H9 (cell line): ENCODE measurements around the gene SLC22A3. TPM values are rescaled to one million over a fixed set of nuclear protein-coding genes. Genes with fewer than 3 reads are reported as not detected.

Experiments
- DNase-seq: peaks from one replicate; pipeline ENCODE4 v3.0.0-alpha.2; 2017
- H2AFZ ChIP-seq: one replicate; pipeline ENCODE4 v1.6.1; 2013; ENCODE audit warnings: mild to moderate bottlenecking, low read length, control low read depth, moderate library complexity
- H2AK5ac ChIP-seq: 2 replicates; pipeline ENCODE4 v1.6.1; 2013; ENCODE audit warnings: low read length, control low read depth, mixed read lengths; ENCODE audit not compliant: insufficient read length
- H2BK120ac ChIP-seq: one replicate; pipeline ENCODE4 v1.6.1; 2013; ENCODE audit warnings: low read depth, mild to moderate bottlenecking, low read length, control low read depth, inconsistent platforms; ENCODE audit not compliant: poor library complexity, severe bottlenecking
- H2BK12ac ChIP-seq: 2 replicates; pipeline ENCODE4 v1.6.1; 2013; ENCODE audit warnings: low read length, control low read depth, mixed read lengths, low read depth; ENCODE audit not compliant: insufficient read length
- H2BK15ac ChIP-seq: 2 replicates; pipeline ENCODE4 v1.6.1; 2013; ENCODE audit warnings: low read depth, low read length, control low read depth
- H2BK20ac ChIP-seq: one replicate; pipeline ENCODE4 v1.6.1; 2013; ENCODE audit warnings: low read depth, mild to moderate bottlenecking, low read length, control low read depth, inconsistent platforms; ENCODE audit not compliant: poor library complexity, severe bottlenecking
- H2BK5ac ChIP-seq: 2 replicates; pipeline ENCODE4 v1.6.1; 2013; ENCODE audit warnings: low read length, control low read depth, mixed read lengths; ENCODE audit not compliant: insufficient read length
- H3K14ac ChIP-seq: 2 replicates; pipeline ENCODE4 v1.6.1; 2013; ENCODE audit warnings: low read length, control low read depth; ENCODE audit not compliant: insufficient read depth
- H3K18ac ChIP-seq: 2 replicates; pipeline ENCODE4 v1.6.1; 2013; ENCODE audit warnings: low read depth, mild to moderate bottlenecking, mixed read lengths, low read length, control low read depth; ENCODE audit not compliant: insufficient read length
- H3K23ac ChIP-seq: 2 replicates; pipeline ENCODE4 v1.6.1; 2013; ENCODE audit warnings: low read length, control low read depth, mixed read lengths, low read depth; ENCODE audit not compliant: insufficient read length
- H3K23me2 ChIP-seq: 2 replicates; pipeline ENCODE4 v1.6.1; 2013; ENCODE audit warnings: low read depth, mild to moderate bottlenecking, mixed read lengths, low read length, control low read depth; ENCODE audit not compliant: insufficient read length, poor library complexity, severe bottlenecking
- H3K27ac ChIP-seq: 2 replicates; pipeline ENCODE4 v1.5.1; 2013; ENCODE audit warnings: low read length, control low read depth, mixed read lengths, low read depth; ENCODE audit not compliant: insufficient read length
- H3K27me3 ChIP-seq: 2 replicates; pipeline ENCODE4 v1.6.1; 2013; ENCODE audit warnings: low read length, control low read depth, inconsistent platforms; ENCODE audit not compliant: insufficient read depth
- H3K4ac ChIP-seq: 2 replicates; pipeline ENCODE4 v1.6.1; 2013; ENCODE audit warnings: low read depth, mild to moderate bottlenecking, control low read depth, inconsistent platforms, low read length, moderate library complexity
- H3K4me1 ChIP-seq: 2 replicates; pipeline ENCODE4 v1.6.1; 2013; ENCODE audit warnings: low read length, control low read depth, inconsistent platforms; ENCODE audit not compliant: insufficient read depth
- H3K4me2 ChIP-seq: 2 replicates; pipeline ENCODE4 v1.6.1; 2013; ENCODE audit warnings: low read length, control low read depth, mixed read lengths; ENCODE audit not compliant: insufficient read length, insufficient read depth
- H3K56ac ChIP-seq: 2 replicates; pipeline ENCODE4 v1.6.1; 2013; ENCODE audit warnings: low read depth, mild to moderate bottlenecking, mixed read lengths, low read length, control low read depth; ENCODE audit not compliant: insufficient read length
- H3K79me1 ChIP-seq: 2 replicates; pipeline ENCODE4 v1.6.1; 2013; ENCODE audit warnings: low read depth, mild to moderate bottlenecking, moderate library complexity, low read length, control low read depth, inconsistent platforms; ENCODE audit not compliant: insufficient read depth, poor library complexity, severe bottlenecking
- H3K79me2 ChIP-seq: 2 replicates; pipeline ENCODE4 v1.6.1; 2013; ENCODE audit warnings: low read length, control low read depth, inconsistent platforms; ENCODE audit not compliant: insufficient read depth
- H3K9ac ChIP-seq: 2 replicates; pipeline ENCODE4 v1.6.1; 2013; ENCODE audit warnings: low read length, control low read depth, mixed read lengths; ENCODE audit not compliant: insufficient read length; ENCODE audit errors: extremely low read depth
- H3K9me3 ChIP-seq: one replicate; pipeline ENCODE4 v1.6.1; 2013; ENCODE audit warnings: low read depth, low read length, inconsistent platforms; ENCODE audit not compliant: control insufficient read depth
- H3T11ph ChIP-seq: one replicate; pipeline ENCODE4 v1.6.1; 2013; ENCODE audit warnings: mild to moderate bottlenecking, low read length, control low read depth, inconsistent platforms
- H4K20me1 ChIP-seq: one replicate; pipeline ENCODE4 v1.6.1; 2013; ENCODE audit not compliant: control insufficient read depth, insufficient read length, insufficient read depth
- H4K5ac ChIP-seq: 2 replicates; pipeline ENCODE4 v1.6.1; 2013; ENCODE audit warnings: low read depth, mild to moderate bottlenecking, mixed read lengths, low read length, control low read depth; ENCODE audit not compliant: insufficient read length
- H4K8ac ChIP-seq: replicated peaks from 2 replicates; pipeline ENCODE4 v1.6.1; 2013; ENCODE audit warnings: low read length, control low read depth, mixed read lengths, low read depth; ENCODE audit not compliant: insufficient read length
- H4K91ac ChIP-seq: 2 replicates; pipeline ENCODE4 v1.6.1; 2013; ENCODE audit warnings: low read depth, mild to moderate bottlenecking, moderate library complexity, mixed read lengths, low read length, control low read depth; ENCODE audit not compliant: insufficient read length
- H3K27ac Mint-ChIP-seq, 3 experiments: 2 replicates in 2 of 3; 3 replicates in 1 of 3; pipeline ENCODE4 v1.8.0; 2020 to 2021; ENCODE audit warnings: mixed read lengths in 3 of 3, mild to moderate bottlenecking in 1 of 3, moderate library complexity in 1 of 3
- H3K27me3 Mint-ChIP-seq: 2 replicates; pipeline ENCODE4 v1.8.0; 2021; ENCODE audit warnings: low read depth, mild to moderate bottlenecking, moderate library complexity, mixed read lengths
- H3K36me3 Mint-ChIP-seq, 3 experiments: 2 replicates in 2 of 3; 3 replicates in 1 of 3; pipeline ENCODE4 v1.8.0; 2020 to 2021; ENCODE audit warnings: low read depth in 3 of 3, mixed read lengths in 3 of 3; ENCODE audit not compliant: insufficient read depth in 1 of 3
- H3K4me1 Mint-ChIP-seq, 2 experiments: 2 replicates each; pipeline ENCODE4 v1.8.0; 2020; ENCODE audit warnings: mixed read lengths in 2 of 2
- H3K4me3 Mint-ChIP-seq, 2 experiments: 2 replicates in 1 of 2; 3 replicates in 1 of 2; pipeline ENCODE4 v1.8.0; 2020 to 2021; ENCODE audit warnings: mild to moderate bottlenecking in 2 of 2, mixed read lengths in 2 of 2, moderate library complexity in 1 of 2
- H3K9me3 Mint-ChIP-seq, 2 experiments: 2 replicates in 1 of 2; 3 replicates in 1 of 2; pipeline ENCODE4 v1.8.0; 2020; ENCODE audit warnings: mild to moderate bottlenecking in 2 of 2, mixed read lengths in 2 of 2, moderate library complexity in 1 of 2
- total RNA-seq: library from RNA; stranded (reverse); gene quantifications from 2 replicates; pipeline ENCODE4 v1.2.1, GENCODE V29; 2021
- TF ChIP-seq, protein P1 (sequence below): fragments of 200-600 bp; sonication (generic); conservative IDR thresholded peaks from 3 replicates; pipeline ENCODE4 v1.8.0; 2021; ENCODE audit warnings: antibody characterized with exemption, mild to moderate bottlenecking

Gene SLC22A3
- total RNA-seq, 1 experiment from 2014 or later = 2.7 TPM

DNA sequence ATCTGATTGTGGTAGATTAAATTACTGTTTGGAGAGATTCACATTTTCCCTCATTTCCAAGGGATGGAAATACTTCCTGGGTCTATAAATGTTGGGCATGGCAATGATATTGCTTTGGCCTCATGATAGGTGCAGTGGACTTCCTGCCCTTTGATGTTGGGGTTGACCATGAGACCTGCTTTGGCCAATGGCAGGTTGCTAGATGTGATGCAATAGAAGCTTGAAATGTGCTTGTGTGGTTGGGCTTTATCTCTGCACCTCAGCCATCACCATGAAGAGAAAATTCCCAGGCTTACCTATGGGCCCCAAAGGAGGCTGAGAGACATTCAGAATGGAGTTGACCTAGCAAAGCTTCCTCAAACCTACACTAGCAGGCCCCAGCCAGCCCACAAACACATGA, 69.4 kb downstream of the SLC22A3 start:
- Histone ChIP-seq H2AFZ (no peak overlapping the region), H3K18ac (no peak overlapping the region), H3K9ac (no peak overlapping the region), H3T11ph (no peak overlapping the region), H2BK120ac (no peak overlapping the region), H4K20me1 (no peaks in the 10 kb centered on the region), H2BK15ac (no peak overlapping the region), H3K79me2 (no peaks in the 10 kb centered on the region), H3K27me3 (no peaks in the 10 kb centered on the region), H2AK5ac (no peak overlapping the region), H3K79me1 (no peaks in the 10 kb centered on the region), H3K14ac (no peak overlapping the region), H4K5ac (no peak overlapping the region), H3K56ac (no peak overlapping the region), H3K27ac (no peak overlapping the region), H3K23ac (no peak overlapping the region), H3K4me2 (no peak overlapping the region), H3K4me1 (no peaks in the 10 kb centered on the region), H2BK5ac (no peak overlapping the region), H2BK12ac (no peak overlapping the region), H2BK20ac (no peak overlapping the region), H3K9me3 (no peaks in the 10 kb centered on the region), H3K4ac (no peak overlapping the region), H4K8ac (no peak overlapping the region), H4K91ac (no peak overlapping the region), H3K23me2 (no peaks in the 10 kb centered on the region)
- no peaks in the 10 kb centered on the region for H3K9me3 Mint-ChIP-seq
- H3K4me3 Mint-ChIP-seq = no peak overlapping the region
- no peak for DNase-seq
- H3K27ac Mint-ChIP-seq = no peak overlapping the region
- peaks cover 0 to 3% of the 10 kb centered on the region in 2 experiments; a peak in 2 of 4 replicates for H3K4me1 Mint-ChIP-seq
- H3K36me3 Mint-ChIP-seq = no peaks in the 10 kb centered on the region; a peak in 1 of 7 replicates
- TF ChIP-seq, protein P1, sequence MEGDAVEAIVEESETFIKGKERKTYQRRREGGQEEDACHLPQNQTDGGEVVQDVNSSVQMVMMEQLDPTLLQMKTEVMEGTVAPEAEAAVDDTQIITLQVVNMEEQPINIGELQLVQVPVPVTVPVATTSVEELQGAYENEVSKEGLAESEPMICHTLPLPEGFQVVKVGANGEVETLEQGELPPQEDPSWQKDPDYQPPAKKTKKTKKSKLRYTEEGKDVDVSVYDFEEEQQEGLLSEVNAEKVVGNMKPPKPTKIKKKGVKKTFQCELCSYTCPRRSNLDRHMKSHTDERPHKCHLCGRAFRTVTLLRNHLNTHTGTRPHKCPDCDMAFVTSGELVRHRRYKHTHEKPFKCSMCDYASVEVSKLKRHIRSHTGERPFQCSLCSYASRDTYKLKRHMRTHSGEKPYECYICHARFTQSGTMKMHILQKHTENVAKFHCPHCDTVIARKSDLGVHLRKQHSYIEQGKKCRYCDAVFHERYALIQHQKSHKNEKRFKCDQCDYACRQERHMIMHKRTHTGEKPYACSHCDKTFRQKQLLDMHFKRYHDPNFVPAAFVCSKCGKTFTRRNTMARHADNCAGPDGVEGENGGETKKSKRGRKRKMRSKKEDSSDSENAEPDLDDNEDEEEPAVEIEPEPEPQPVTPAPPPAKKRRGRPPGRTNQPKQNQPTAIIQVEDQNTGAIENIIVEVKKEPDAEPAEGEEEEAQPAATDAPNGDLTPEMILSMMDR = no peak
- no peaks in the 10 kb centered on the region; the same call in 1 of the 2 replicates for H3K27me3 Mint-ChIP-seq
